Measurements from ENCODE around the gene ADAM15.

ADAM15 gene

GRCh38 chr1:155050560-155051341 is at the start of gene ADAM15:
TSS of gene ADAM15 (plus strand) at chr1:155051316. CDS start at chr1:155051387, 71 bp downstream.
- in situ Hi-C loops (cut with HindIII; ENCODE audit: low pct_ligation_motif_present, low pct_unique_long_range_greater_than_20kb, low sequenced_read_pairs), result no loop called here
- peak; percentile 90 for DNase-seq

- no peak for DNase-seq
- in situ Hi-C loops (cut with HindIII; ENCODE audit: low pct_ligation_motif_present, low pct_unique_long_range_greater_than_20kb, low sequenced_read_pairs), result no loop called here
Observed at GRCh38 chr1:155001425-155001674, 49.8 kb upstream of the ADAM15 start.

- in situ Hi-C loops (cut with HindIII; ENCODE audit: low pct_ligation_motif_present, low pct_unique_long_range_greater_than_20kb, low sequenced_read_pairs), result no loop called here
- peak; percentile 99 for DNase-seq
Observed at GRCh38 chr1:155001675-155002463, 49.2 kb upstream of the ADAM15 start.

- in situ Hi-C loops (cut with HindIII; ENCODE audit: low pct_ligation_motif_present, low pct_unique_long_range_greater_than_20kb, low sequenced_read_pairs), result no loop called here
- peak; percentile 40 for DNase-seq
Observed at GRCh38 chr1:155002464-155003226, 48.5 kb upstream of the ADAM15 start, which contains the start of gene ZBTB7B. TSS of gene ZBTB7B (plus strand) at chr1:155002802. CDS start at chr1:155014661, 11,859 bp downstream.

- peak; percentile 37 for DNase-seq
- in situ Hi-C loops (cut with HindIII; ENCODE audit: low pct_ligation_motif_present, low pct_unique_long_range_greater_than_20kb, low sequenced_read_pairs), result no loop called here
Observed at GRCh38 chr1:155003227-155003765, 47.8 kb upstream of the ADAM15 start.

GRCh38 chr1:155003766-155004351 is 47.3 kb upstream of the ADAM15 start:
- in situ Hi-C loops (cut with HindIII; ENCODE audit: low pct_ligation_motif_present, low pct_unique_long_range_greater_than_20kb, low sequenced_read_pairs), result no loop called here
- DNase-seq, result peak; percentile 81

GRCh38 chr1:155004352-155005075 is 46.6 kb upstream of the ADAM15 start:
- no peak for DNase-seq
- in situ Hi-C loops (cut with HindIII; ENCODE audit: low pct_ligation_motif_present, low pct_unique_long_range_greater_than_20kb, low sequenced_read_pairs), result no loop called here

- in situ Hi-C loops (cut with HindIII; ENCODE audit: low pct_ligation_motif_present, low pct_unique_long_range_greater_than_20kb, low sequenced_read_pairs), result no loop called here
- DNase-seq, result no peak
Observed at GRCh38 chr1:155005076-155006011, 45.8 kb upstream of the ADAM15 start.

GRCh38 chr1:155006601-155007101 is 44.5 kb upstream of the ADAM15 start:
- DNase-seq, result no peak
- in situ Hi-C loops (cut with HindIII; ENCODE audit: low pct_ligation_motif_present, low pct_unique_long_range_greater_than_20kb, low sequenced_read_pairs), result no loop called here

- in situ Hi-C loops (cut with HindIII; ENCODE audit: low pct_ligation_motif_present, low pct_unique_long_range_greater_than_20kb, low sequenced_read_pairs), result no loop called here
- DNase-seq, result no peak
Observed at GRCh38 chr1:155007251-155007828, 43.8 kb upstream of the ADAM15 start.

- in situ Hi-C loops (cut with HindIII; ENCODE audit: low pct_ligation_motif_present, low pct_unique_long_range_greater_than_20kb, low sequenced_read_pairs), result no loop called here
- no peak for DNase-seq
Observed at GRCh38 chr1:155008015-155008941, 42.8 kb upstream of the ADAM15 start.

GRCh38 chr1:155009221-155009711 is 41.9 kb upstream of the ADAM15 start:
- DNase-seq, result no peak
- in situ Hi-C loops (cut with HindIII; ENCODE audit: low pct_ligation_motif_present, low pct_unique_long_range_greater_than_20kb, low sequenced_read_pairs), result no loop called here

GRCh38 chr1:155009742-155010141 is 41.4 kb upstream of the ADAM15 start:
- no peak for DNase-seq
- in situ Hi-C loops (cut with HindIII; ENCODE audit: low pct_ligation_motif_present, low pct_unique_long_range_greater_than_20kb, low sequenced_read_pairs), result no loop called here

- in situ Hi-C loops (cut with HindIII; ENCODE audit: low pct_ligation_motif_present, low pct_unique_long_range_greater_than_20kb, low sequenced_read_pairs), result no loop called here
- no peak for DNase-seq
Observed at GRCh38 chr1:155010211-155010918, 40.8 kb upstream of the ADAM15 start.

- in situ Hi-C loops (cut with HindIII; ENCODE audit: low pct_ligation_motif_present, low pct_unique_long_range_greater_than_20kb, low sequenced_read_pairs), result no loop called here
- DNase-seq, result no peak
Observed at GRCh38 chr1:155011004-155011416, 40.1 kb upstream of the ADAM15 start.

Data from ACHN (cell line).